Measurements from ENCODE around the gene LILRB5. TPM values are rescaled to one million over a fixed set of nuclear protein-coding genes. Genes with fewer than 3 reads are reported as not detected.
"Not testable (repeated sequence)": the region's sequence is repeated elsewhere in the genome, so short reads cannot be mapped to it uniquely, and the experiment has no call there.

Gene LILRB5
- total RNA-seq, 1 donor from 2014 or later: not detected

GRCh38 chr19:54233941-54234340 is 23.1 kb downstream of the LILRB5 start:
- Mint-ChIP-seq H3K36me3 (ENCODE audit: low read depth) (peaks cover 4% of the 10 kb centered on the region), H3K27ac (ENCODE audit: unreplicated experiment) (no peak overlapping the region), H3K9me3 (ENCODE audit: low read depth) (peaks cover 15% of the 10 kb centered on the region), H3K4me3 (ENCODE audit: unreplicated experiment) (no peak overlapping the region), H3K4me1 (ENCODE audit: low read depth) (no peaks in the 10 kb centered on the region), H3K27me3 (ENCODE audit: low read depth) (peaks cover 36% of the 10 kb centered on the region)
- TF ChIP-seq, protein P1, sequence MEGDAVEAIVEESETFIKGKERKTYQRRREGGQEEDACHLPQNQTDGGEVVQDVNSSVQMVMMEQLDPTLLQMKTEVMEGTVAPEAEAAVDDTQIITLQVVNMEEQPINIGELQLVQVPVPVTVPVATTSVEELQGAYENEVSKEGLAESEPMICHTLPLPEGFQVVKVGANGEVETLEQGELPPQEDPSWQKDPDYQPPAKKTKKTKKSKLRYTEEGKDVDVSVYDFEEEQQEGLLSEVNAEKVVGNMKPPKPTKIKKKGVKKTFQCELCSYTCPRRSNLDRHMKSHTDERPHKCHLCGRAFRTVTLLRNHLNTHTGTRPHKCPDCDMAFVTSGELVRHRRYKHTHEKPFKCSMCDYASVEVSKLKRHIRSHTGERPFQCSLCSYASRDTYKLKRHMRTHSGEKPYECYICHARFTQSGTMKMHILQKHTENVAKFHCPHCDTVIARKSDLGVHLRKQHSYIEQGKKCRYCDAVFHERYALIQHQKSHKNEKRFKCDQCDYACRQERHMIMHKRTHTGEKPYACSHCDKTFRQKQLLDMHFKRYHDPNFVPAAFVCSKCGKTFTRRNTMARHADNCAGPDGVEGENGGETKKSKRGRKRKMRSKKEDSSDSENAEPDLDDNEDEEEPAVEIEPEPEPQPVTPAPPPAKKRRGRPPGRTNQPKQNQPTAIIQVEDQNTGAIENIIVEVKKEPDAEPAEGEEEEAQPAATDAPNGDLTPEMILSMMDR (IDR thresholded peaks at IDR 0.05): no peak
- peak; percentile 35 for DNase-seq (ENCODE audit: low spot score)

GRCh38 chr19:54231077-54231931 is 25.8 kb downstream of the LILRB5 start:
- Mint-ChIP-seq H3K36me3 (ENCODE audit: low read depth) (peaks cover 7% of the 10 kb centered on the region), H3K4me1 (ENCODE audit: low read depth) (no peaks in the 10 kb centered on the region), H3K27ac (ENCODE audit: unreplicated experiment) (no peak overlapping the region), H3K27me3 (ENCODE audit: low read depth) (peaks cover 26% of the 10 kb centered on the region), H3K9me3 (ENCODE audit: low read depth) (peaks cover 20% of the 10 kb centered on the region), H3K4me3 (ENCODE audit: unreplicated experiment) (no peak overlapping the region)
- TF ChIP-seq, protein P1 (IDR thresholded peaks at IDR 0.05): peak; percentile 99
- peak; percentile 94 for DNase-seq (ENCODE audit: low spot score)

DNA sequence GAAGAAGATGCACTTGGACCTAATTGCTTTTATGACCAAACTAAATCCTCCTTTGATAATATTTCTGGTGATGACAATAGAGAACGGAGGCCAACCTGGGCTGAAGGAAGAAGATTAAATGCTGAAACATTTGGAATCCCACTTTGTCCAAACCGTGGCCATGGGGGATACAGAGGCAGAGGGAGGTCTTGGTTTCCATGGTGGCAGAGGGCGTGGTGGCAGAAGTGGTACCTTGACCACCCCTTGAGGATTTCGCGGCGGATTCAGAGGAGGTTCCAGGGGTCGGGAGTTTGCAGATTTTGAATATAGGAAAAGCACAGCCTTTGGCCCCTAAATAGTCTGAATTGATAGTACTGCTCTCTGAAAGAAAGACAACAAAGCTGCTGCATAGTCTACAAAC is 27.0 kb downstream of the LILRB5 start:
- no peak overlapping the region for H3K4me3 Mint-ChIP-seq (ENCODE audit: unreplicated experiment)
- H3K4me1 Mint-ChIP-seq (ENCODE audit: low read depth): no peaks in the 10 kb centered on the region
- peak; percentile 70 for DNase-seq (ENCODE audit: low spot score)
- H3K36me3 Mint-ChIP-seq (ENCODE audit: low read depth): peaks cover 6% of the 10 kb centered on the region
- peaks cover 27% of the 10 kb centered on the region for H3K27me3 Mint-ChIP-seq (ENCODE audit: low read depth)
- peaks cover 19% of the 10 kb centered on the region for H3K9me3 Mint-ChIP-seq (ENCODE audit: low read depth)
- no peak overlapping the region for H3K27ac Mint-ChIP-seq (ENCODE audit: unreplicated experiment)
- TF ChIP-seq, protein P1 (IDR thresholded peaks at IDR 0.05): no peak

DNA sequence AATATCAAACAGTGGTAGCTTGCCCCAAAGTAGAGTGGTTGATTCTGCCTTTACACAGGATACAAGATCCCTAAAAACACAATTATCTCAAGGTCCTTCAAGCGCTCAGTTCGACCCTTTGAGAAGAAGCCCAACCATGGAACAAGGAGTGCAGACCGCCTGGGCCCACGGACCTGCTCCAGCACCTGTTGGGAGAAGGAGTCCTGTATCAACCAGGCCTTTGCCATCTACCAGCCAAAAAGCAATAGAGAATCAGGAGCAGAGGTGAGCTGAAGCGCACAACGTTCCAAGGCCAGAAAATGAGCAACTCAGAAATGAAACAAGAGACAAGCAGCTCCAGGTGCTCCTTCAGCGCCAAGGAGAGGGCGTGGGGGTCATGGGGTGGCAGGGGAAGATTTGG is 27.9 kb downstream of the LILRB5 start:
- Mint-ChIP-seq H3K4me3 (ENCODE audit: unreplicated experiment) (no peak overlapping the region), H3K27me3 (ENCODE audit: low read depth) (peaks cover 18% of the 10 kb centered on the region), H3K27ac (ENCODE audit: unreplicated experiment) (no peak overlapping the region), H3K9me3 (ENCODE audit: low read depth) (peaks cover 11% of the 10 kb centered on the region), H3K4me1 (ENCODE audit: low read depth) (no peaks in the 10 kb centered on the region), H3K36me3 (ENCODE audit: low read depth) (peaks cover 3% of the 10 kb centered on the region)
- peak; percentile 68 for DNase-seq (ENCODE audit: low spot score)
- TF ChIP-seq, protein P1 (IDR thresholded peaks at IDR 0.05): no peak

DNA sequence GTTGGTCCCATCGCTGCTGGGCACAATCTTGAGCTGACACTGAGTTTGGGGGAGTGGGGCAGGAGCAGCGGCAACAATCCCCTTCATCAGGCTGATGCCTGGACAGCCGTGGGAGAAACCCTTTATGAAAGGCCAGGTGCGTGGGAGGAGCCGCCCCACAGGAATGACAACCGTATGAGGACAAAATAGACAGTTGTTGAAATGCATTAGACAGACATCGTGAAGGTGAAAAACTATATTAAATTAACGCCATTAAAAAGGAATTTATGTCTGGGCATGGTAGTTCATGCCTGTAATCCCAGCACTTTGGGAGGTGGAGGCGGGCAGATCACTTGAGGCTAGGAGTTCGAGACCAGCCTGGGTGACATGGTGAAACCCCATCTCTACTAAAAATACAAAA is 32.5 kb downstream of the LILRB5 start:
- DNase-seq (ENCODE audit: low spot score); H3K4me1 Mint-ChIP-seq (ENCODE audit: low read depth): not testable (repeated sequence)

DNA sequence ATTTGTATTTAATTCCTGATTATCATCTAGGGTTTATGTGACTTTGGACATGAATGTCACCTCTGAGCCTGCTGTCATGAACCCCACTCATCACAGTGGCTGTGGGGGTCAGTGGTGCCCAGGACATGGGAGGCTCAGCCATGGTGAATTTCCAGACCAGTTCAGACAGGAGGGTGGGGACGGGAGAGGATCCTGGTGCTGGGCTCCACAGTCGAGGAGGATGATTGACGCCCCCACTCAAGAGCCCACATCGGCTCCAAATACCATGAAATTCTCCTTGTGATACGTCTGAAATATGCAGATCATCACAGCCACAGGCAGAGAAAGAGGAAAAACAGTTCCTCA is 33.2 kb downstream of the LILRB5 start:
- not testable (repeated sequence) for H3K4me1 Mint-ChIP-seq (ENCODE audit: low read depth); H3K27ac Mint-ChIP-seq (ENCODE audit: unreplicated experiment)
- peaks cover 12% of the 10 kb centered on the region for H3K27me3 Mint-ChIP-seq (ENCODE audit: low read depth)

More for the DNA sequence above, 32.5 kb downstream of the LILRB5 start:
- H3K27me3 Mint-ChIP-seq (ENCODE audit: low read depth): peaks cover 14% of the 10 kb centered on the region
- H3K9me3 Mint-ChIP-seq (ENCODE audit: low read depth); H3K27ac Mint-ChIP-seq (ENCODE audit: unreplicated experiment); H3K36me3 Mint-ChIP-seq (ENCODE audit: low read depth); H3K4me3 Mint-ChIP-seq (ENCODE audit: unreplicated experiment): not testable (repeated sequence)

DNA sequence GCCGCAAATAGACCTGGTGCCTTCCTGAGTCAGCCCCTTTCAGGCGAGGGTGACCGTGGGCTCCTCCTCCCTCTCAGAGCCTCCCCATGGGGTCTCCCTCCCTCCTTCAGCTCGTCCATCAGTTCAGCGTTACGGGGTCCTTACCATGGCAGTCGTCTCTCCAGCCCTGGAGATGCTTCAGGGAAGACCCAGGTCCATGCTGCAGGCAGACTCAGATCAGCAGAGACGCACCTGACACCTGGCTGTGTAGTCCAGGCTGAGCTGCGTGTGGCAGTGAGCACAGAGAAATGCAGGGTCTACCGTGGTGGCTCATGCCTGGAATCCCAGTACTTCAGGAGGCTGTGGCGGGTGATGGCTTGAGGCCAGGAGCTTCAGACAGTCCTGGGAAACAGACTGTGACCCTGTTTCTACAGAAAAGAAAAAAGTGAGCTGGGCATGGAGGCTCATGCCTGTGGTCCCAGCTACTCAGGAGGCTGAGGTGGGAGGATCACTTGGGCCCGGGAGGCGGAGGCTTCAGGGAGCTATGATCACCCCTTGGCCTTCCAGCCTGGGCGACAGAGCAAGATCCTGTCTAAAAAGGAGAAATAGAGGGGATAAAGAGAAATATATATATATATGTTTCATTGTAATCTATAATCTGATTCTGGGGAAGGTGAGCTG is 33.7 kb downstream of the LILRB5 start:
- not testable (repeated sequence) for H3K36me3 Mint-ChIP-seq (ENCODE audit: low read depth); DNase-seq (ENCODE audit: low spot score); H3K4me1 Mint-ChIP-seq (ENCODE audit: low read depth); H3K9me3 Mint-ChIP-seq (ENCODE audit: low read depth); H3K4me3 Mint-ChIP-seq (ENCODE audit: unreplicated experiment); H3K27ac Mint-ChIP-seq (ENCODE audit: unreplicated experiment)
- H3K27me3 Mint-ChIP-seq (ENCODE audit: low read depth): peaks cover 12% of the 10 kb centered on the region

More for the DNA sequence above, 33.2 kb downstream of the LILRB5 start:
- H3K4me3 Mint-ChIP-seq (ENCODE audit: unreplicated experiment); H3K9me3 Mint-ChIP-seq (ENCODE audit: low read depth); H3K36me3 Mint-ChIP-seq (ENCODE audit: low read depth): not testable (repeated sequence)
- peak; percentile 15 for DNase-seq (ENCODE audit: low spot score)

DNA sequence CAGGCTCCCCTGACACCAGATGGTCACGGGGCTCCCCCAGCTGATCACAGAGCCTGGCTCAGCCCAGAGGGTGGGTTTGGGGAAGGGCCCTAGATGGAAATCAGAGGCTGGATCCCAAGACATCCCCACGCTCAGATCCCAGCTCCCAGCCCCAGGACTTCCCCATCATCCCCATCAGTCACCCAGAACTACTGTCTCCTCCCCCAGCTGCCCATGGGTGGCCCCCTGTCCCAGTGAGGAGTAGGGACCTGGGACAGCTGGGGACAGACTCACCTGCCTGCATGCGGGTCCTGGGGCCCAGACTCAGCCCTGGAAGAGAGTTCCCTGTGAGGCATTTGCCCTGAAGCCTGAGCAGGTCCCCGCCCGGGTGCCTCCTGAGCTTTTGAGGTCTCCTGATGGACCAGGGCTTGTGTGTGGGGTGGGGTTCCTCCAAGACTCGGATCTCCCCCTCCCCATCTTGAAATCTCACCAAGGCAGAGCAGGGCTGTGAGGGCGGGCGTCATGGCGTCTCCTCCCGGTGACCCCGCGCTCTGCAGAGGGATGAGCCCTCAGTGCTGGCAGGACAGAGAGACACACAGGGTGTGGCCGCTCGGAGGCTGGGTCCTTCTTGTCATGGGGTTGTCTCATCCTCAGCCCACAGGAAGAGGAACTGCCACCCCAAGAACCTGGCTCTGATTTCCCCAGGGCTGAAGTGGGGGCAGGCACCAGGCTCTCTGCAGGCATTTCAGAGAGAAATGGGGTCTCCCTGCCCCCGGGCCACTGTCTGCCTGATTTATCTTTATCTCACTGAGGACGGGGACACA is 34.4 kb downstream of the LILRB5 start, which contains the start of gene LILRB3:
Gene LILRB3 (minus strand): TSS at position 534 of the 803 bp plus-strand sequence. CDS start 31 bp downstream, at position 503.
- peak; percentile 81 for DNase-seq (ENCODE audit: low spot score)
- H3K4me3 Mint-ChIP-seq (ENCODE audit: unreplicated experiment); H3K9me3 Mint-ChIP-seq (ENCODE audit: low read depth); H3K4me1 Mint-ChIP-seq (ENCODE audit: low read depth); H3K27ac Mint-ChIP-seq (ENCODE audit: unreplicated experiment); H3K36me3 Mint-ChIP-seq (ENCODE audit: low read depth): not testable (repeated sequence)
- peaks cover 12% of the 10 kb centered on the region for H3K27me3 Mint-ChIP-seq (ENCODE audit: low read depth)

Measured in chondrocyte (in vitro differentiated cells).